HG02852 (cell line): ENCODE results near the gene PRKN.

Source experiments
- ATAC-seq: cut with Tn5 transposase; IDR thresholded peaks from one replicate; pipeline ENCODE4 v1.9.1; 2021; ENCODE audit warnings: mild to moderate bottlenecking, moderate library complexity; ENCODE audit not compliant: unreplicated experiment

Gene PRKN

DNA sequence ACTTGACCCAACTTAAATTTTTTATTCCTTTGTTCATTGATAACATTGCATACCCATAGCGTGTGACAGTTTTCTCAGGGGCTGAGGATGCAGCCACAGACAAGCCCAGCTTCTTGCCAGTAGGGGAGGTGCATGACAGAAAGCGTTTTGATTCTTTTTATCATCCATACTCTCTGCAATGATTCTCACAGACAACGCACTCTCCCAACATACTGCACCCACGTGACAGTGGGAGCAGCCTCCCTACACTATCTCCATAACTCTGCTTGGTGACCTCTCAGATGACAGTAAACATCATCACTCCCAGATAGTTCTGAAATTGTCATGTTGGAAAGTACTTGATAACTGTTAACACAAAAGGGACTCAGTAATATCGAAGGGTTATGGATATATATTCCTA is 972.5 kb downstream of the PRKN start:
- ATAC-seq: no peak

DNA sequence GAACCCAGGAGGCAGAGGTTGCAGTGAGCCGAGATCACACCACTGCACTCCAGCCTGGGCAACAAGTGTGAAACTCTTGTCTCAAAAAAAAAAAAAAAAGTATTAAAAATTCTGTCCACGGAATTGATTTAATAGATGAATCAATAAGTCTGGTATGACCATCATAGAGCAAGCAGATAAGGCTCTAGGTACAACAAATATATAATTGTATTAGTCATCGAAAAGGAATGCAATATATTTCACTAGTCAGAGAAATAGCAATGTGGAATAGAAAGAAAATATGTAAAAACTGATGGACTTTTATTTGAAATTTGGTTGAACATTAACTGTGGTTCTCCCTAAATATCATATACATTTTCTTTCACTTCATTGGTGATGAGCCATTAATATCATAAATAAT is 976.9 kb downstream of the PRKN start:
- no peak for ATAC-seq

- ATAC-seq: no peak
Measured at GRCh38 chr6:161749576-161749975, 978.0 kb downstream of the PRKN start.

DNA sequence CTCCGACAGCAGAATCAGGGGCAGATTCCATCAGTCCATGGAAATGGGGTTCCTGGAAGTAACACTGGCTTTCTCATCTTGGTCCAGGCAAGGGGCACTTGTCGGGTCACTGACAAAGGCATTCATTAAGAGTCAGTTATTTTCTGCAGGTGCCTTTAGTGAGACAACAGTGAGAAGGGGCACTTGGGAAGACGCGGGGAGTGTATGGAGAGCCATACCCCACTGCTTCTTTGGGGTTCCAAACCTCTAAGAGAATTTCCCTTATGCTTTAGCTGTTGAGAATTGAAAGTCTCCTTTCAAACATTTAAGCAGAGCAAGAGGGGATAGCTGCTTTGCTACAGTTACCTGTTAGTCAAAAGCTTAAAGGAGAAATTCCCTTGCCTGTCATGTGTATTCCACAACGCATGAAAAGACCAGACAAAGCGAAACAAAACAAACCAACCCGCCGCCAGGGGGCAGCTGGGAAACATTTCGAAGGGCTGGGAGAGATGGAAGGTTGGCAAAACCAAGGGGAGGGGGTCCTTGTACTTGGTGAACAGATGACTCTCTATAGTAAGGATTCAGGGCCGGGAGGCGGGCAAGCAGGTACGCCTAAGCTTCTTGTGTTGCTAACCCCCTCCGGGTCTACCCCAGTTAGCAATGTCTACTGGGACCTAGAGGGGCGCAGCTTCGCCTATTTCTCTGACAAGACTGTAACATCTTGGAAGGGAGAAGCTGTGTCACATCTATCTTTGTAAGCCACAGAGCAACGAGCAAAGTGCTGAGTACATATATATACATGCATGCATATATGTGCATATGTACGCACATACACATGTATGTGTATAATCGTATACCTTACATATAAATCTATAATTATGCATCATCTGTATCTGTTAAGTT is 978.8 kb downstream of the PRKN start:
- no peak for ATAC-seq

DNA sequence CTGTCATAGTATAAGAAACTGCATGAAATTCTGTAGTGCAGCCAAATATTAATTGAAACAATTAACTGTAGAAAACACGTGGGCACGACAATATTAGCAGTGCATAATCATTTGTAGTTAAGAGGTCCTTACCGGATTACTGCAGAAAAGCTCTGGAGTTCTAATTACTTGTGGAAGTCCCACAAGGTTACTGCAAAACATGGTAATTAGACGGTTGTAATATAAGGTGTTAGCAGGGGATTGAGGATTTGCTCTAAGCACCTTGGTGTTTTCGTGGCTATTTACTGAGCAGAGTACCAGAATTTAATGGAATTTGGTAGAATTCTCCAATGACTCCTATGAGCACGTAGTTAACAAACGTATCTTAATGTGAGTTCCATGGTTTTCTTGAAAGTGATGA is 980.1 kb downstream of the PRKN start:
- ATAC-seq: no peak

DNA sequence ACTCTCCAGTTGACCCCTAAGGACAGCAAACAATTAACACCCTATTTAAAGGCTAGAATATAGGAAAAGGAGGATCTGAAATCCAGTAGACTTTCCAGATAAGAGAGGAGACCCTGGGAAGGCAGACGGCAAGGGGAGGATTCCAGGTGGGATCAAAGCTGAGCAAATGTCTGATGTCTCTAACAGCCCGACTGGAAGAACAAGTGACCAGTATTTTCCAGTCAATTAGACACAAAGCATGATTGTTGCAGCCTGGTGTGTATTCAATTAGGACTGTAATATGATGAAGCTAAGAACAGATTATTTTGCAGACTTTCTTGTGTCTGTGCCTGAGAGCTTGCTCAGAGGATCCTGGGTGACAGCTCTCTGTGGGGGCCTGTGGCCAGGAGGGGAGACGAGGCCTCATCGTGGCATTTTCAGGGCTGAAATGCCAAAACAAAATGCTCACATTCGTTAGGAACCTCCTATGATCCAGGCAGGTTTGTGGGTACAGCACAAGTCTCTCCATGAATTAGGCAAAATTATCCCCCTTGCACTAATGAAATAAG is 981.9 kb downstream of the PRKN start:
- no peak for ATAC-seq

DNA sequence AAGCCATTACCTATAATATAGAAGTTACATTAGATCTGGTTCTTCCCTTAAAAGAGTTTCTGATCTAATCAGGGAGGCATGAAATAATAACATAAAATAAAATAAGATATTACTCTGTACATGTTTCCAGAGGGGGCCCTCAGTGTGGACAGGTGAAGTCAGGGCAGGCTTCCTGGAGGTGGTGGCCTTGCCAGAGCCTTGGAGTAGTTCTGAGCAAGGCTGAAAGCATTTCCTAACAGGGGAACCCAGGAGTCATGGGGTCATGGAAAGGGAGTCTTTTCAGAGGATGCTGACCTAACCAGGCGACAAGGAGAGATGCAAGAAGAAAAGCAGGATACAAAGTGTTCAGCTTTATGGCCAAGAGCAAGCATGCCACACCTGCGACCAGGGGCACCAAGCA is 982.4 kb downstream of the PRKN start:
- no peak for ATAC-seq

DNA sequence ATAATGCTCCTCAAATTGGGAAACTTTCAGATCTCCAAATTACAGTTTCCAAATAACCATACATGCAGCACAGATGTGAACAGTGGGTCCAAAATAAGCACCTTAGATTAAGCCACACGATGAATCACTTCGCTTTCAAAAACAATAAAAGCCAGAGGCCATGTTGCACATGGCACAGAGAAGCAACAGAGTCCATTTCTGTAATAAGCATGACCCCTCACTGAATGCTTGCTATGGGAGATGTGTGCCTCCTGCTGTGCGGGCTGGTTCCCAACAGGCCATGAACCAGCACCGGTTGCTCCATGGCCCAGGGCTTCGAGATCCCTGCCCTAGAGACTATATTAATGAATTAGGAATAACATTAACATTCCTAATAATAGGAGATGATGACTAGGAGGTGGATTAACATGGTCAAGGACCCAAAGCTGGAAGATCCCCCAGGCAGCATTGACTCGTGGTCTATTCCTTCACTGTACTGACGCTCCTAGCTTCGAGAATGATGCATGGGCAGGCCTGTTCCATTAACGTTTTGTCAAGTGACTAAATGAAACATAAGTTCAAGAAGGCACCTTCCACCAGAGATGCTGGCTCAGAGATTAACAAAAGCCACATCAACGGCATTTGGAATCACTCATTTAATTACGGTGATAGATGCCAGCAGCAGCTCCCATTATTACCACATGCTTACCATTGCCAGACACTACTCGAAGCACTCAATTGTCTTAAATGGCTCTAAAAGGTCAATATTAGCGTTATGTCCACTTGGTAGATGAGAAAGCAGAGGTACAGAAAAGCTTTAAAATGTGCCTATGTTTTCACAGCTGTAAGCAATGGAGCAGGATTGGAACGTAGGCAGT is 983.1 kb downstream of the PRKN start:
- ATAC-seq: no peak

GRCh38 chr6:161743509-161744178 is 983.9 kb downstream of the PRKN start:
- ATAC-seq: no peak

GRCh38 chr6:161740486-161740885 is 987.1 kb downstream of the PRKN start:
- no peak for ATAC-seq

DNA sequence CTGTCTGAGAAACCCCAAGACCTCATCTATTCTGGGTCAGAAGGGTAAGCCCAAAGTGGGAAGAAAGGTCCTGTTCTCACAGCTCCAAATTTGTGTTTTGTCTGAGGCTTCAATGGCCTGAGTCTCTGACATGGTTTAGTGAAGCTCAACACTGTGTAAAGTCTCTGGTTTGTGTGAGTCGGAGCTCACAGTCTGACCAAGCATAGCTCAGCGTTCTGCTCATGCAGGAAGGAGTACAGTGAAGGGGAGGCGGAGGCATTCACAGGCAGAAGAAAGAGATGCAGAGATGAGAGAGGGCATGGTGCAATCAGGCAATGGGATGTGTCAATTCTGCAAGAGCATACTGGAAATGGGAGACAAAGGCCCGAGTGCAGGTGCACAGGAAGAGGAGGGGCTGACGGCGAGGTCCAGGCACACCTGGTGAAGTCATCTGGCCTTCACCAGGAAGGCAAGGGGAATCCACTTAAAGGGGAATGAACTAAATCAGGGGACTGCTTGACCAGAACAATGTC is 990.7 kb downstream of the PRKN start:
- ATAC-seq: no peak

- ATAC-seq: no peak
Measured at GRCh38 chr6:161736326-161736725, 991.2 kb downstream of the PRKN start.

DNA sequence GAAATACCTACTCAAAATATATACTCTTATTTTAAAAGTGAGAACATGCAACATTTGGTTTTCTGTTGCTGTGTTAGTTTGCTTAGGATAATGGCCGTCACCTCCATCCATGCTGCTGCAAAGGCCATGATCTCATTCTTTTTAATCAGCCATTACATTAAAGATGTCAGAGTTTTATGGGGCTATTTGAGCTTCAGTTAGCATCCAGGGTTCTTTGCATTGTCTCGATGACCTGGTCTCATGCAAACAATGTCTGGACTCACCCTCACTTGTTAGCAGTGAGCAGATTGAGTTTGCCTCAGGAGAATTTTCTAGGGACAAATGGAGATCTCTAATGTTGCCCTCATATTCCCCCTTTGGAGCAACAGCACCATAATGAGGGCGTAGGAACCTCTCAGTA is 995.0 kb downstream of the PRKN start:
- ATAC-seq: no peak

GRCh38 chr6:161727083-161727833 is 1000.3 kb downstream of the PRKN start:
- no peak for ATAC-seq

DNA sequence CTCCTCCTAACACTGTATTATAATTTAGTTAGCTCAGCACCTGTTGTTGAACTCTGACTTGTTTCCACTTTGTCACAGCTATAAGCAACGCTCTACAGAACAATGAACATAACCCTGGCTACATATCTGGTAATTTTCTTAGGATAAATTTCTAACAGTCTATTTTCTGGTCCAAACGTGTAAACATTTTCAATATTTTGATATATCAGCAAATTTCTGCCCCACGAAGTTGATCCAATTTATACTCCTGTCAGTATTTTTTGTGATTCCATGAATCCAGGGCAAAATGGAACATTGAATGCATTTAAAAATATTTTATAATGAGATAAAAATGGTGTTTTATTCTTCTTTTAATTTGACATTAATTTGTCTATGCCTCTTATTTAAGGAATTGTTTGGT is 1005.2 kb downstream of the PRKN start:
- ATAC-seq: no peak

DNA sequence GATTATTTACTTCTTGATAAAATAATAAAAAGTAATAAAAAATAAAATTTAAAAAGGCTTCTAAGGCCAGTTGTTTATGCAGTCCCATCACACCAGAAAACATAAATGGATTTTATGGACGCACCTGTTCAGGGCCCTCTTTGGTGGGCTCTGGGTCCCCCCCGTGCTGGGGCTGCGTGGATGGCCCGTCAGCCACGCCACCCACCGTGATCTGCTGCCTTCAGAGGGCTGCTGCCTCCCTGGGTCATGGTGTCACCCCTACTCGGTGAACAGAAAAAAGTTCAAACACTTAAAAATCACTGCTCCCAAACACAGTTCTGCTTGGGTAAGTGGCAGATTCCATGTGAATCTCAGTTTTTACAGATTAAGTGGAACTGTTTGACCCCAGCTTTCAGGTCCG is 1006.1 kb downstream of the PRKN start:
- no peak for ATAC-seq

DNA sequence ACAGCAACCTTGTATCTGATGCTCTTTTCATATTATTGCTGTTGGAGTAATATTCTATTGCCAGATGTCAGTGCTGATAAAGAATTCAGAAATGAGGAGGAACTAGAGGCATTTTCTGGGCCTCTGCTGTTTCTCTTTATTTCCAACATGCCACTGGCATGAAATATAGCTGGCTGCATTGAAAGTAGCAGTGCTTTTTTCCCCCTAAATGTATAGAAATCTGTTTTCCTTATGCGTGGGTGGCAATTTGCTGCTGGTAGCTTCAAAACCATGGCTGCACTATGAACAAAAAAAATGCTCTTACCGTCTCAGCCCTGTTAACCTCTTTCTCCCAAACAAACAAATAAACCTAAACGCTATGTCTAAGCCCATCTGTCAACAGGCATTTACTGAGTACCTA is 1011.4 kb downstream of the PRKN start:
- ATAC-seq: no peak

DNA sequence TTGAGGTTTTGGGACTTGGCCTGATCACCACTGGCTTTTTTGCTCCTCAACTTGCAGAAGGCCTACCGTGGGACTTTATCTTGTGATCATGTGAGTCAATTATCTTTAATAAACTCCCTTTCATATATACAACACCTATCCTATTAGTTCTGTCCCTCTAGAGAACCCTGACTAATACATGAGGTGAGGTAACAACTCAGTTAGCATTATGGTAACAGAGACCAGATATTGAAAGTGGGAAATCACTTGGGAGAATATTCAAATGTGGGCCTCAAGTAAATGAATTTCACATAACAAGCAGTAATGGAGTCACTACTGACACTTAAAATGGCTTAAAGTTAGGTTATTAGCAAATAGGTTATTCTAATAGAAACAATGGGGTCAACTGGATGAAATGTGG is 1015.6 kb downstream of the PRKN start:
- no peak for ATAC-seq

GRCh38 chr6:161711515-161711914 is 1016.1 kb downstream of the PRKN start:
- no peak for ATAC-seq

GRCh38 chr6:161710698-161711097 is 1016.9 kb downstream of the PRKN start:
- ATAC-seq: no peak
